ENCODE results near the gene NXN. TPM values are rescaled to one million over a fixed set of nuclear protein-coding genes. Genes with fewer than 3 reads are reported as not detected.

The NXN gene
- total RNA-seq, 2 donors from 2014 or later, result 124 to 201 TPM

- peak overlapping the region; percentile 81 for H3K27ac ChIP-seq (ENCODE audit: low read depth, low read length)
- H3K9me3 Mint-ChIP-seq, result no peaks in the 10 kb centered on the region
- H3K27ac Mint-ChIP-seq, result peak overlapping the region; percentile 70
- H3K36me3 Mint-ChIP-seq (ENCODE audit: low read depth), result peaks cover 34% of the 10 kb centered on the region
- no peak for DNase-seq
- peaks cover 33% of the 10 kb centered on the region for H3K4me1 Mint-ChIP-seq
- H3K27me3 ChIP-seq (ENCODE audit: control insufficient read depth, insufficient read depth, low read length, poor library complexity, severe bottlenecking), result no peaks in the 10 kb centered on the region
- no peaks in the 10 kb centered on the region for H3K9me3 ChIP-seq (ENCODE audit: control insufficient read depth, low read length)
- TF ChIP-seq, protein P1, sequence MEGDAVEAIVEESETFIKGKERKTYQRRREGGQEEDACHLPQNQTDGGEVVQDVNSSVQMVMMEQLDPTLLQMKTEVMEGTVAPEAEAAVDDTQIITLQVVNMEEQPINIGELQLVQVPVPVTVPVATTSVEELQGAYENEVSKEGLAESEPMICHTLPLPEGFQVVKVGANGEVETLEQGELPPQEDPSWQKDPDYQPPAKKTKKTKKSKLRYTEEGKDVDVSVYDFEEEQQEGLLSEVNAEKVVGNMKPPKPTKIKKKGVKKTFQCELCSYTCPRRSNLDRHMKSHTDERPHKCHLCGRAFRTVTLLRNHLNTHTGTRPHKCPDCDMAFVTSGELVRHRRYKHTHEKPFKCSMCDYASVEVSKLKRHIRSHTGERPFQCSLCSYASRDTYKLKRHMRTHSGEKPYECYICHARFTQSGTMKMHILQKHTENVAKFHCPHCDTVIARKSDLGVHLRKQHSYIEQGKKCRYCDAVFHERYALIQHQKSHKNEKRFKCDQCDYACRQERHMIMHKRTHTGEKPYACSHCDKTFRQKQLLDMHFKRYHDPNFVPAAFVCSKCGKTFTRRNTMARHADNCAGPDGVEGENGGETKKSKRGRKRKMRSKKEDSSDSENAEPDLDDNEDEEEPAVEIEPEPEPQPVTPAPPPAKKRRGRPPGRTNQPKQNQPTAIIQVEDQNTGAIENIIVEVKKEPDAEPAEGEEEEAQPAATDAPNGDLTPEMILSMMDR (conservative IDR thresholded peaks at IDR 0.05), result no peak
- H3K4me3 ChIP-seq (ENCODE audit: low read length), result no peak overlapping the region
- H3K27me3 Mint-ChIP-seq (ENCODE audit: insufficient read depth), result no peaks in the 10 kb centered on the region
- H3K36me3 ChIP-seq (ENCODE audit: control insufficient read depth, insufficient read depth, low read length), result peaks cover 51% of the 10 kb centered on the region
- H3K4me1 ChIP-seq (ENCODE audit: control insufficient read depth, insufficient read depth, low read length), result peaks cover 6% of the 10 kb centered on the region
- WGBS, 2 experiments (ENCODE audit: insufficient coverage in 1 of 2, insufficient read length in 1 of 2), result 96 to 98% methylated on average over 13 of the region's 13 CpGs
- H3K9ac ChIP-seq (ENCODE audit: extremely low read depth, low read length, poor library complexity, severe bottlenecking), result no peak overlapping the region
- no peak overlapping the region for H3K4me3 Mint-ChIP-seq
Measured at GRCh38 chr17:851924-852323, 127.7 kb downstream of the NXN start.

DNA sequence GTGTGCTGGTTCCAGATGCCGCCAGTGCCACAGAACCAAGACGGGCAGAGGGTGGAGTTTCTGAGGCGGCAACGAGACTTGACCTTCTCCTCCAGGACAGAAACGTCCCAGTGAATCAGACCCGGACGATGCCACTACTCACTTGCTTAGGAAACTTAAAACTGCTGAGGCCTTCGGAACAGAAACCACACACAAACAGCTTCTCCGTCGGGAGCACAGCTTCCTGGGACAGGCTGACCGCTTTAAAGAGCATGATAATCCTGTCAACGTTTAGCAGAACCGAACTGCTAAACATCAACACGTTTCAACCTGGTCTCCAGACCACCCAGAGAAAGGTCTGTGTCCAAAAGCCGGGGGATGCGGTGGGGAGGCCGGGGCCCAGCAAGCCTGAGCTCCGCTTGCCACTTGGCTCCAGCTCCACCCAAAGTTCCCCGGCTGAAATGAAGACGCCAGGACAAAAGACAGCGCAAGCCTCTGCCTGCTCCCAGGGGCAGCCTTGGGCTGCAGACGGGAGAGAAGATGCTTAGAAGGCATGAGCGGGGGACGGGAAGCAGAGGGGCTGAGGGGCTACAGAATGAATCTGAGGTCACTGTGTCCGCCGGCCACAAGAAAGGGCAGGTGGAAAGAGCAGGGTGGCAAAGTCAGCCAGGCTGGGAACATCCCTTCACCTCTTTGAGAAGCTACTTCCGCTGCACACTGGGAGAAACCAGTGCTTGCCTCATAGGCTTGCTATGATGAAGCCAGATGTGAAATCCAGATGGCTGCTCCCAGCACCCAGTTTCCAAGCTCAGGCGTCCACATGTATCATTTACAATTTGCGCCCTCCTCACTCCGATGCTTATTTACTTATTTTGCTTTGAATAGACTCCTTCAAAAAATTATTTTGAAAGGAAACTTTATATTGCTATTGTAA is 128.5 kb downstream of the NXN start:
- H3K27me3 ChIP-seq (ENCODE audit: control insufficient read depth, insufficient read depth, low read length, poor library complexity, severe bottlenecking), result no peaks in the 10 kb centered on the region
- Mint-ChIP-seq H3K9me3 (no peaks in the 10 kb centered on the region), H3K27ac (peak overlapping the region; percentile 53), H3K4me3 (no peak overlapping the region), H3K27me3 (ENCODE audit: insufficient read depth) (no peaks in the 10 kb centered on the region), H3K36me3 (ENCODE audit: low read depth) (peaks cover 33% of the 10 kb centered on the region), H3K4me1 (peaks cover 38% of the 10 kb centered on the region)
- H3K27ac ChIP-seq (ENCODE audit: low read depth, low read length), result peak overlapping the region; percentile 81
- H3K4me1 ChIP-seq (ENCODE audit: control insufficient read depth, insufficient read depth, low read length), result peaks cover 6% of the 10 kb centered on the region
- WGBS, 2 experiments (ENCODE audit: insufficient coverage in 1 of 2, insufficient read length in 1 of 2), result 88 to 90% methylated on average over 26 to 30 of the region's 30 CpGs
- no peak overlapping the region for H3K4me3 ChIP-seq (ENCODE audit: low read length)
- H3K36me3 ChIP-seq (ENCODE audit: control insufficient read depth, insufficient read depth, low read length), result peaks cover 50% of the 10 kb centered on the region
- H3K9ac ChIP-seq (ENCODE audit: extremely low read depth, low read length, poor library complexity, severe bottlenecking), result no peak overlapping the region
- TF ChIP-seq, protein P1 (conservative IDR thresholded peaks at IDR 0.05), result no peak
- no peaks in the 10 kb centered on the region for H3K9me3 ChIP-seq (ENCODE audit: control insufficient read depth, low read length)
- DNase-seq, result no peak

DNA sequence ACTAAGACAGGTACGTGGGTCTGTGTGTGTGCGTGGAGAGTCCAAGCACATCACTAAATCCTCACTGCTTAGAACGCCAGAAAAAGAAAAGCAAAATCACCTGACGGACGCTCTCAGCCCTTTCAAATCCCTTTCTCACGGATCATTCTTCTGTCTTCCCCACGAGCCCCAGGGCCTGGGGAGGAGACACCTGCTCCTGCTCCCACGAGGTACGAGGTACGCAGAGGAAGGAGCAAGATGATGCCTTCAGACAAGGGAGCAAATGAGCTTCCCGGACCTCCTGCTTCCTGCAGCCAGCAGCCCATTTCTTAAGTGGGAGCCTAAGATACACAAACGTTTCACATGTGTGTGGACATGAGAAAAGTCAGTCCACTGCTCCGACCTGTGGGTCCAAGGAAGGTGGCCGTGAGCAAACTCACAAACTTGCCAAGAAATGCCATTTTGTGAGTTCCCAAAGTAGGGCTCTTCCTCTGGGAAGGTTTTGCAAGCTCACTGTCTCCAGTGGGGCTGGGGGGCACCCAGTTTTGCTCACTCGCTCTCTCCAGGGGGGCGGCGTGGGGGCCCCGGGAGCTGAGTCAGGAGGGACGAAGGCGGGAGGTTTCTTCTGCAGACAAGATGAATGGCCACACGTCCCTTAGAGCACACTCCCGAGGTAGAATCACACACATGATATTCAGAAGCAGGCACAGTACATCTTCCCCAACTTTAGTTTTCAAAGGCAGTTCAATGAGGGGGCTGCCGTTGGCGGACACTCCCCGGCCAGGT is 129.3 kb downstream of the NXN start:
- Histone ChIP-seq H3K27me3 (ENCODE audit: control insufficient read depth, insufficient read depth, low read length, poor library complexity, severe bottlenecking) (no peaks in the 10 kb centered on the region), H3K27ac (ENCODE audit: low read depth, low read length) (peak overlapping the region; percentile 24), H3K9me3 (ENCODE audit: control insufficient read depth, low read length) (no peaks in the 10 kb centered on the region), H3K9ac (ENCODE audit: extremely low read depth, low read length, poor library complexity, severe bottlenecking) (no peak overlapping the region), H3K4me3 (ENCODE audit: low read length) (no peak overlapping the region), H3K36me3 (ENCODE audit: control insufficient read depth, insufficient read depth, low read length) (peaks cover 54% of the 10 kb centered on the region), H3K4me1 (ENCODE audit: control insufficient read depth, insufficient read depth, low read length) (peaks cover 6% of the 10 kb centered on the region)
- Mint-ChIP-seq H3K4me1 (peaks cover 38% of the 10 kb centered on the region), H3K27me3 (ENCODE audit: insufficient read depth) (no peaks in the 10 kb centered on the region), H3K9me3 (no peaks in the 10 kb centered on the region), H3K27ac (peak overlapping the region; percentile 56), H3K36me3 (ENCODE audit: low read depth) (peaks cover 30% of the 10 kb centered on the region), H3K4me3 (no peak overlapping the region)
- DNase-seq, result no peak
- TF ChIP-seq, protein P1 (conservative IDR thresholded peaks at IDR 0.05), result no peak
- 93 to 98% methylated on average over 20 to 25 of the region's 25 CpGs for WGBS, 2 experiments (ENCODE audit: insufficient coverage in 1 of 2, insufficient read length in 1 of 2)
